NCI-H345 treated with DMSO at 0.1 percent for 48 hours (cell line): ENCODE data around the gene EPN1.

Experiments used
- DNase-seq: peaks from one replicate; lab custom pipeline; 2025; ENCODE audit not compliant: unreplicated experiment; lab: John Stamatoyannopoulos, UW

Gene EPN1

DNA sequence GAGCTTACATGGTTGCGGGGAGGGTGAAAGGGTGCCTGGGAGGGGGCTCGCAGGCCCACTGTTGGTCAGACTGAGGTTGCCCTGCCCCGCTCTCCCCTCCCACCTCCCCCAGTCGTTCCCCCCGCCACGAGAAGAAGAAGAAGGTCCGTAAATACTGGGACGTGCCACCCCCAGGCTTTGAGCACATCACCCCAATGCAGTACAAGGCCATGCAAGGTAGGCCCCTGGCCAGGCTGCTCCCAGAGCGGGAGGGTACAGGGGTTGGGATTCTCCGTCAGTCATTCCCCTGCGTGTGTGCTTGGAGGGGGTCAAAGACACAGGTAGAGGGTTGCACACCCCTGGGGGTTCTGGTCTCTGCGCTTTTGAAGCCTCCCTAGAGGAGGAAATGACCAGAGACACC lies 14.6 kb upstream of the EPN1 start:
- DNase-seq, result no peak

DNA sequence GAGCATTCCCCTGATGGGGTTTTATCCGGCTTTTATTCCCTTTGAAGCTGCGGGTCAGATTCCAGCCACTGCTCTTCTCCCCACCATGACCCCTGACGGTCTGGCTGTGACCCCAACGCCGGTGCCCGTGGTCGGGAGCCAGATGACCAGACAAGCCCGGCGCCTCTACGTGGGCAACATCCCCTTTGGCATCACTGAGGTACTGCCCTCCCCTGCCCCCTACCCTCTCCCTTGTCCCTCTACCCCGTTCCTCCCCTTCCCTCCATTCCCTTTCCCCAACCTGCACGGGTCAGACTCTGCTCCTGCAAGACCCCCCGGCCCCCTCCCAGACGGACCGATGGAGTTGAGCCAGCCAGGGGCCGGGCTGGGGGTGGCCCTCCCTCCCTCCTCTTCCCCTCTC lies 14.0 kb upstream of the EPN1 start:
- no peak for DNase-seq

DNA sequence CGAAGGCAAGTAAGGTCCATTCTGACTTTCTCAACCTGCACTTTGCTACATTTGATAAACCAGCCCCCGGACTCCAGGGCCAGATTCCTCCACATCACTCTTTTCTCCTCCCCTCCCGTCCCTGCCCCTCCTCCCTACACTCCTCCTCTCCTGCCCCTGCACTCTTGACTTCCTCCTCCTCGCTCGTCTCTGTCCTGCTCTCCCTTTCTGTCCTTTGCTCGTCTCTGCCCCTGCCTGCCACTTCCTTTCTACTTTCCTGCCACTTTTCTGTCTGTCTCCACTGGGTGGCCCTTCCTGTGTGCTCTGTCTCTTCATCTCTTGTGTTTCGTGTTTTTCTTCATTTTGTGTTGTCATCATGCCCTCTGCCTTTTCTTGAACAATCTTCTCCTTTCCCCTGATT lies 13.2 kb upstream of the EPN1 start:
- DNase-seq, result no peak

DNA sequence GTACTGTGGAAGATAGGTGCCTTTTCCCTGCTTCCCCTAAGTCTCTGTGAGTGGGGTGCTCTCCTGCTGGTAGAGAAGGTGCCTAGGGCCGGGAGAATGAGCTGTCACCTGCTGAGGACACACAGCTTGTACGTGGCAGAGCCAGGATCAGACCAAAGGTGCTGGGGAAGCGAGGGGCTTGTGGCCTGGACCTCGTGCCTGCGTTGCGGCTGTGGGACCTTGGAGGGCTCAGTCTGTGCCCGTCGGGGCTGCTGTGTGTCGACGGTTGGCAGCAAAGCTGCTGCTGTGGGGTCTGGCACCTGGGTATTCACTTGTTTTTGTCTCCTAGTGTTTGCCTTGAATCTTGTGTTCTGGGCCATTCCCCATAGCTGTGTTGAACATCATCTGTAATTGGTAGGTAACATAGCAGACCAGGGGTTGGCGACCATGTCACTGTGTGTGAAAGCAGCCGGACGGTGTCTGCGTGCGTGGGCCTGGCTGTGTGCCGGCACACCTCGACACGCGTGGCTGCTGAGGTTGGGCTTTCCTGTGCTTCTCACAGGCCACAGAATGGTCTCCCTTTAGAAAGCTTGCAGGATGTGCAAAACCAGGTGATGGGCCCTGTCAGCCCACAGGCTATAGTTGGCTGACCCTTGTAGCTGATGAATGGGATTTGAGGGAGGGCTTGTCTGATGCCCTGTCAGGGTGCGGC lies 11.0 kb upstream of the EPN1 start:
- DNase-seq, result no peak

DNA sequence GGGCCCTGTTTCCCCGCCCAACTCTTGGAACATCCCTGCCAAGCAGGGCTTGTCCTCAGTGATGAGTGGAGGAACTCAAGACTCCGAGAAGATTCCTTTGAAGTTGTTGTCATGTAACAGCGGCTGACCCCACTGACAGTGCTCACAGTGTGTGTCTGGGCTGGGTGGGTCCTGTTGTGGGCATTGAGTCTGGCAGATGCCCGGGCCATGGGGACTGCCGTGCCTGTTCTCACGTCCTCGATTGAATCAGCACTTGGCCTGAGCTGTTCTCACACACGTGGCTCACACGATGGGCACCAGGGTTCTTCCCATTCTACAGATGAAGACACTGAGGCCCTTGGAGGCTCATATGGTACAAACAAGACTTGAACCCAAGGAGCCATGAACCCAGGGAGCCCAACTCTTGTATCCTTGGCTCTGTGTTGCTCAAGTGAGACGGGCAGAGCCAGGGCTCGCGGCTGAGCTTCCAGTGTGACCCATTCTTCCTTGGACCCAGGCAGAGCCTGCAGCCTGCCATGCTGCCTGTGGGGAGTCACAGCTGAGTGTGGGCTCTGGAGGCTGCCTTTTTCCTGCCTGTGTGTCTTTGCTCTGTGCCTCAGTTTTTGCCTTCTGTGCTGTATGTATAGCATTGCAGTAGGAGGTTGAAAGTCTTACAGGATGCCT lies 8.6 kb upstream of the EPN1 start:
- no peak for DNase-seq

DNA sequence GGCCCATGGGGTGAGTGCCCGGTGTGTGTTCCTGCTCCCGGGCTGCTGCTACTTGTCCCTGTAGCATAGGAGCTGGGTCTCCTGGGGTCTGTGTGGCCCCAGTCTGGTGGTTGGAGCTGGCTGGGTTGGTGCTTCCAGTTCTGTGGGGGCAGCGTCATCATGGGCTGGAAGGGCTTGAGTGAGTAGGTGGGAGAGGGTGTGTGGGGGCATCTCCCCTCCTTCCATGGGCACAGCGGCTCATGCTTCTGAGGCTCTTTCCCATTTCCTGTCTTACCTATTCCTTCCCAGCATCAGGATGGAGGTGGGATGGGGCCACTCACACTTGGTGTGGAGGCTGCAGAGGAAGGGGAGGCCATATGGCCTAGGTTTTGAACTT lies 8.0 kb upstream of the EPN1 start:
- no peak for DNase-seq

DNA sequence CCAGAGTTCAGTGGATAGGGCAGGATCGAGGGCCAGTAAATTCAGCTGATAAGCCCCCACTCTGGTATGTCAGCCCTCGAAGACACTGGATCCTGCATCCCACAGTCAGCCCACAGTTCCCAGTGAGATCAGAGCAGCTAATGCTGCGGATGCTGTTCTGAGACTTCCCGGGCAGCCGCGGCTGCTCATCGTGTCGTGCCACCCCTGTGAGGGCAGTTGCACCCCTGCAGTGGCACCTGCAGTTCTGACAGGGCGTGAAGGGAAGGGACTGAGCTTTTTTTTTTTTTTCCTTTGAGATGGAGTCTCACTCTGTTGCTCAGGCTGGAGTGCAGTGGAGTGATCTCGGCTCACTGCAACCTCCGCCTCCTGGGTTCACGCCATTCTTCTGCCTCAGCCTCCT lies 7.5 kb upstream of the EPN1 start:
- DNase-seq, result no peak

DNA sequence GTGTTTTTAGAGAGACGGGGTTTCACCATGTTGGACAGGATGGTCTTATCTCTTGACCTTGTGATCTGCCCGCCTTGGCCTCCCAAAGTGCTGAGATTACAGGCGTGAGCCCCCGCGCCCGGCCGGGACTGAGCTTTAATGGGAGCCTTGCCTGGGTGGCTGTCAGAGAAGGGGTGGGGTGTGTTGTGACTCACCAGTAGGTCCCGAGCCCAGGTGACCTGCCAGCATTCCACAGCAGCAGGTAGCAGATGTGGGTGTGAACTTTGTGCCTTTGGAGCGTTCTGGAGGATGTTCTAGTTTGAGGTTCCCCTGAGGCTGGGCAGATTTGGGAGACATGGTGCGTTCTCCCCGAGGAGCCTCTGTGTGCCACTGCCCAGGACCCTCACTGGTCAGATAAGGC lies 7.1 kb upstream of the EPN1 start:
- DNase-seq, result no peak

DNA sequence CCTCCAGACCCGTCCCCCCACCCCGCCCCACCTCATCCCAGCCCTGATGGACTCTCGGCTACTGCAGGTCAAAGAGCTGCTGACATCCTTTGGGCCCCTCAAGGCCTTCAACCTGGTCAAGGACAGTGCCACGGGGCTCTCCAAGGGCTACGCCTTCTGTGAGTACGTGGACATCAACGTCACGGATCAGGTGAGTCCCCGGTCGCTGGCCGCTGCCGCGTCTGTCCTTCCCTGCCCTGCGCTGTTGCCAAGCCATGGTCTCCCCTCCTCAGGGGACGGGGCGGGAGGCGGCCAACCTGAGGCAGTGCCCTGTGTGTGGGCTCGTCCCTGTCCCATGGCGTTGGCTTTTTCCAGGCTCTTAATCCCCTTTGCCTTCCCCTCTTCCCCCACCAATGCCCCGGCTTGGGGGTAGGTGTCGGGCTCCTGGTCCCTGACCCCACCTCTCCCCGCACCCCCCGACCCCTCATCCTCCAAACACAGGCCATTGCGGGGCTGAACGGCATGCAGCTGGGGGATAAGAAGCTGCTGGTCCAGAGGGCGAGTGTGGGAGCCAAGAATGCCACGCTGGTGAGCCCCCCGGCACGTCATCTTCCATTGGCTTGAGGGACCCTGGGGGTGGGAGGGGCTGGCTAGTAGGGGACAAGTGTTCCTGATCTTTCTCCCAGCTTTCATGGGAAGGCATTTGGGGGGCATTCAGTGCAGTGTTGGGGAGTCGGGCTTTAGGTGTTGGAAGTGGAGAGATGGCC lies 6.2 kb upstream of the EPN1 start:
- no peak for DNase-seq

DNA sequence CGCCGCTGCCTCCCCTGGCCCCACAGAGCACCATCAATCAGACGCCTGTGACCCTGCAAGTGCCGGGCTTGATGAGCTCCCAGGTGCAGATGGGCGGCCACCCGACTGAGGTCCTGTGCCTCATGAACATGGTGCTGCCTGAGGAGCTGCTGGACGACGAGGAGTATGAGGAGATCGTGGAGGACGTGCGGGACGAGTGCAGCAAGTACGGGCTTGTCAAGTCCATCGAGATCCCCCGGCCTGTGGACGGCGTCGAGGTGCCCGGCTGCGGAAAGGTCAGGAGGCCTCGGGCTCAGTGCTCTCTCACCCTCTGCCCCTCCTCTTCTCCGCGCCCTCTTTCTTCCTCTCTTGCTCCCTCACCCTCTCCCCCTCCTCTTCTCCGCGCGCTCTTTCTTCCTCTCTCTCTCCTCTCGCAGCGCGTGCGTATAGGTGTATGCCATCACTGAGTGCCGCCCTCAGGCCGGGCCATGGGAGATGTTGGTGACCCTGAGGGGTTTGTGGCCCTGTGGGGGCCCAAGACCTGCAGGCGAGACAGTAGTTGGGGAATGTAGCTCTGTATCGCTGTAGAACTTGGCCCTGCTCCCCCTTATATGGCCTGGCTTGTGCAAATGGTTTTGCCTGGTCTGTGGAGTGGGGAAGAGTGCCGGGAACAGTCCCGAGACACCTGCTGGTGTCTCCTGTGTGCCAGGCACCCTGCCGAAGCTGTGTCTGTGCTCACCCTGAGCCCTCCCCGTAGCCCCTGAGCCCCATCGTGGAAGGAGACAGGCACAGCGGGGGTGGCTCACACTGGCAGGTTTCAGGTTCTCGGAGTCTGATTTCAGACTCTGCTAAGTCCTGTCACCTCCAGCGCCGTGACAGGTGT lies 5.4 kb upstream of the EPN1 start:
- DNase-seq, result no peak

DNA sequence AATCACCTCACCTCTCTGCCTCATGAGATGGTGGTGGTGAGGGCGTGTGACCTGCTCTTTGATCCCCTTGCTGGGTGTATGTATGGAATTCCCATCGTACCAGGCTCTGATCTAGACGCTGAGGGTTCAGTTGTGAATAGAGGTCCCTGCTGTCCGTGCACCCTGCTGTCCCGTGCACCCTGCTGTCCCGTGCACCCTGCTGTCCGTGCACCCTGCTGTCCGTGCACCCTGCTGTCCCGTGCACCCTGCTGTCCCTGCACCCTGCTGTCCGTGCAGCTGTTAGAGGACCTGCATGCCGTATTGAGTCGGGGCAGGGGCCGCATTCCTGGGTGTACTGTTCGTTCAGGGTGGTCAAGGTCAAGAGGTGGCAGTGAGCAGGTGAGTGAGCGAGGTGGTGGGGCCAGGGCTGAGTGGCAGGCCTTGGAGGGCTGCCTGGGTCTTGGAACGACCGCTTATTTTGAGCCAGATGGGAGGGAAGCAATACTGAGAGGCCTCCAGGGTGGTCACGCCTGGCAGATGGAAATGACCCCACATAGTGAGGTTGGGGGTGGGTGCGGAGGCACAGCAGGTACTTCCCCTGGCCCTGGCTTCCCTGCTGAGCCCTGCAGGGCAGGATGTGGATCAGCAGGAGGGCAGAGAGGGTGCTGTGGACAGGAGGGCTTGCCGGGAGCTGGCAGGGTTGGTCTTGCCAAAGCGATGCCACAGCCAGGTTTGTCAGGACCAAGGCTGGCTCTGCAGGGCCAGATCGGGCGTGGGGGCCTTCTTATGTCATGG lies 4.6 kb upstream of the EPN1 start:
- no peak for DNase-seq

DNA sequence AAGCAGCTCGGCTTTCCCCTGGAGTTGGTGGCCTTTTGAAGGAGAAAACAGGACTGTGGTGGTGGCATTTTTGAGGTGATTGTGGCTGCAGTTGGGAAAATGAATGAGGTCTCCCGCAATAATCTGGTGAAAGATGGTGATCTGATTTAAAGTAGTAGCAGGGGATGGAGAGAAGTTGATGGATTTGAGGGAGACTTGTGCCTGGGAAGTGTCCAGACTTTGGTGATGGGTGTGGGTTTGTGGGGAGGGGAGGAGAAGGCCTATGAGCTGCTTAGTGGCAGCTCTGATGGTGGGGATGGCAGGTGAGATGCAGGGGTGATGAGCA lies 4.0 kb upstream of the EPN1 start:
- DNase-seq, result no peak

DNA sequence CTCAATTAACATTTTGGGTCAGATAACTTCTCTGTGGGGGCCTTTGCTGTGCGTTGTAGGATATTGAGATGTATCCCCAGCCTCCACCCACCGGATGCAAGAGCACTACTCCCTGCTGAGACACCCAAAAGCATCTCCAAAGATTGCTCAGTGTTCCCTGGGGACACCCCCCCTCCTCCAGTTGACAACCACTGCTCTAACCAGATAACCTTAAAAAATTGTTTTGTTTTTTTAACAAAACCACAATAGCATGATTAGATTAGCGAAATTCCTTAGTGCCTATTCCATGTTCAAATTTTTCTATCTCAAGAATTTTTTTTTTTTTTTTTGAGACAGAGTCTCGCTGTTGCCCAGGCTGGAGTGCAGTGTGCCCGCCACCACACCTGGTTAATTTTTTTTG lies 2.6 kb upstream of the EPN1 start:
- no peak for DNase-seq

DNA sequence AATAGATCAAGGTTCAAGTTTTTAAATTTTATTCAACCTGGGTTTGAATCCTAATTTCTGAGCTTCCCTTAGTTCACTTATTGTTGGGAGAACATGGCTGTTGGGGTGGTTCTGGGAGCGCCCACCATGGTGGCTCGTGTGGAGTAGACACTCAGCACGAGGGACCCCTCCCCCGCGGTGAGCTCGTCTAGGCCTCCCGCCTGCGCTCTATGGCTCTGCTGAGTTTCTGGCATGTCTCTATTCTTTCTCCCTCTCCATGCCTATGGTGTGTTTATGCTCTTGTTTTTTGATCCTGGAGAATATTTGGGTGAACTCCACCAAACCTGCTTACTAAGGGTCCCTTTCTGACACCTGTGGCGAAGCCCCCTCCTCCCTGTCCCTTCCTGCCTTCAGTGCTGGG lies 1.6 kb upstream of the EPN1 start:
- DNase-seq, result no peak

DNA sequence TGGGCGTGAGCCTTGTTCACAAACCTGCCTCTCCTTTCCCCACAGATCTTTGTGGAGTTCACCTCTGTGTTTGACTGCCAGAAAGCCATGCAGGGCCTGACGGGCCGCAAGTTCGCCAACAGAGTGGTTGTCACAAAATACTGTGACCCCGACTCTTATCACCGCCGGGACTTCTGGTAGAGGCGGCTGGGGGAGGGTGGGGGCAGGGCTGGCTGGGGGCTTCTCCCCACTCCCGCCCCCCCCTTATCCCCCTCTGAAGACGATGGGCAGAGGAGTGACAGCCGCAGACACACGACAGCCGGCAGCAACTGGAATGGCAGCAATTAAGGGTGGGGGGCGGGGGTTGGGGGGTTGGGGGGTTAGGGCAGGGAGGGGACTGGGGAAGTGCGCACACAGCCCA lies 1.1 kb upstream of the EPN1 start:
- DNase-seq, result no peak

DNA sequence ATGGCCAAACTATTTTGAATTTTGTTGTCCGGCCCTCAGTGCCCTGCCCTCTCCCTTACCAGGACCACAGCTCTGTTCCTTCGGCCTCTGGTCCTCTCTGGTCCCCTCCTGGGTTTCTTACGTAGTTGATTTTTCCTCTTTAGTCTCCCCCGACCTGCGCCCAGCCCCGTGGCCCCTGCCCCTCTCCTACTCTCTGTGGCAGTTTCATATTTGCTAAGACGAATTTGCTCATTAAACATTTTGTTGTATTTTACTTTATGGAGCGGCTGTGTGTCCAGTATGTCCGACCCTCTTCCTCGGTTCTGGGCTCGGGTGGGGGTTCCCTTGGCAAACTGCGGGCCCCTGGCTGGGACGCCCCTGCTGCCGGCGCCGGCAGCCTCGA lies 576 bp upstream of the EPN1 start:
- no peak for DNase-seq

DNA sequence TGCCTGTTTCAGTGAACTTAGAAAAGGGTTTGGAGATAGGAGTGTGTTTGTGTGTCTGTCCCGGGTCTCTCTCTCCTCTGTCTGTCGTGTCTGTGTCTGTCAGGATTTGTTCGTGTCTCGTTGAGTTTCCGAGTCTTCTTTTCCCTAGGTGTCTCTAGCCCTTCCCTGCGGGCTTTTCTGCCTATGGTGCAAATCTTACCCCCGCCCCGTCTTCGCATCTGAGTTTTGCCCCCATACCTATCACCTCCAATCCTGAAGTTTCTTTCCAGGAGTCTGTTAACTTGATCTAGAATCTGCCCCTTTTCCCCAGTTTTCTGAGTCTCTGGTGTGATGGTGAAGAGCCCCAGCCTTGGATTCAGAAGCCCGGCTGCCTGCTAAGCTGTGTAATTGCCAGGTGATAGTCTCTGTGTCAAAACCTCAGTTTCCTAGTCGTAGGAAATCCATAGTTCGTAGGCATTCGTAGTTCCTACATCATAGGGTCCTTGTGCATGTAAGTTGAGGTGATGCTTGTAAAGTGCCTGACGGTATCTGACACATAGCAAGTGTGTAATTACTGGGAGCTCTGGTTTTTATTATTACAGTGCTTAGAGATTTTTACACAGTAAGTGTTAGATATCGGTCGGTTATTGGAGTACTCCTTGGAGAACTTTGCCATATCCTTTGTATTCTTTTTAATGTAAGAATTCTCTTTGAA lies 782 bp downstream of the EPN1 start:
- no peak for DNase-seq

DNA sequence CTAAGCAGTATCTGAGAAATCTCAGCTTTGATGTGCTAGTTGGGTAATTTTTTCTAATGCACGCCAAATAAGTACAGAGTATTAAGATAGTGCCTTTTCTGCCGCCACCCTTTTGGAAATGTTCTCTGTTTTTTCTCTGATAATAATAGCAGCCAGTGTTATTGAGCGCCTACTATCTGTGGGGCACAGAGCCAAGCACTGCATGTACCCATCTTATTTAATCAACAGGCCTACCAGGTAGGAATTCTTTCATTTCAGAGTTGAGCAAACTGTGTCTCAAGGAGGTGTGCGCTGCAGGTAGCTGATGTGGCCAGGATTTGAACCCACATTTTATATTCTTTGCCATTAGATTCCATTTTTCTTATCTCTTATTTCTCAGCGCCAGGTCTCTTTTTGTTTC lies 1.4 kb downstream of the EPN1 start:
- no peak for DNase-seq

DNA sequence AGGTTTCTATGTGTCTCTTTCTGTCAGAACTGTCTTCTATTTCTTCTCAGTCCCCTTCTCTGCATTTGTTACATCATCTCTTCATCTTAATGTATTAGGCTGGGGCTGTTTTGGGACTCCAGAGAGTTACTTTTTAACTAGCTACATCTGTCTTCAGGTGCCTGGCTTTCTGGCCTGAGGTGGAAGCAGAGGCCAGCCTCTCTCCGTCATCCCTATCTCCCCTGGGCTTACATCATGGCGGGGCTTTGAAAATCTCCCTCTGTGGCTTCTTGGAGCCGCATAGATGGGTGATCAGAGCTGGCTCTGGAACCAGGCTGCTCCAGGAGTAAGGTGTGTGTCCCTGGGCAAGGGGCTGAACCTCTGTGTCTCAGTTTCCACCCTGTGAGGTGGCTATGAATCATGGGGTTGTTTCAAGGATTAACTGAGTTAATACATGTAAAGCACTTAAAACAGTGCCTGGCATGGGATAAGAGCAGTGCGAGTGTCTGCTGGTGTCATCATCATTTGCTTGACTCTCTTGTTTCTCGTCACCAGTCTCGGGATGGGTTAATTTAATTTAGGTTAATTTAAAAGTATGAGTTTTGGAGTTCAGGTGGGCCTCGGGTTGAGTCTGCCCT lies 2.0 kb downstream of the EPN1 start:
- DNase-seq, result no peak

DNA sequence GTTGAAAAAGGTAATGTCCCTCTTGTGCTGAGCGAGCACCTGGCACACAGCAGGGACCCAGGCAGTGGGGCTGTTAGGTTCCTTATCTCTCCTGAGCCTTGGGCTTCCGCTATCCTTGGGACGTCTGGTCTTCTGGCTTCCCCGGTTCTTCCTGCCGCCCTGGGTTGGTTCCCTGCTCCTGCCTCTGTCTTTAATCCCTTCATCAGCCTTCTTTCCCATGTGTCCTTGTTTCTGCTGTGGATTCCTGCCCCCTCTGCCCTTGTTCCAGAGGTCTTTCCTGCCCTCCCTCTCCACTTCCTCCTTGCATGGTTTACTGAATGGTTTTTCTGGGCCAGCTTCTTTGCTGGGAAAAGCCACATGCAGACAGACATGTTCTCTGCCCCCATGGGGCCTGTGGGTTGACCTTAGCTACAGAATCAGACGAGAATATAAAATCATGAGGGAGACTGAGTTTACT lies 2.6 kb downstream of the EPN1 start:
- no peak for DNase-seq
